Measurements from ENCODE around the gene PHACTR4.
"Not testable (repeated sequence)": the region's sequence is repeated elsewhere in the genome, so short reads cannot be mapped to it uniquely, and the experiment has no call there.

PHACTR4 gene

GRCh38 chr1:28518000-28518744 is 148.6 kb downstream of the PHACTR4 start:
- 1% methylated on average over 92 of the region's 92 CpGs for WGBS, 2 experiments
- Histone ChIP-seq H3K36me3 (ENCODE audit: control insufficient read depth, insufficient read depth, low read length) (peaks cover 6% of the 10 kb centered on the region), H3K9me3 (ENCODE audit: control insufficient read depth, low read length) (no peaks in the 10 kb centered on the region), H3K4me3 (ENCODE audit: insufficient read depth, low read depth, low read length) (peak overlapping the region; percentile 80), H3K27ac (ENCODE audit: insufficient read depth, low read depth, low read length, poor library complexity, severe bottlenecking) (peak overlapping the region; percentile 95), H3K27me3 (ENCODE audit: control insufficient read depth, insufficient read depth, low read length, poor library complexity, severe bottlenecking) (no peaks in the 10 kb centered on the region), H3K4me1 (ENCODE audit: control insufficient read depth, insufficient read depth, low read length) (peaks cover 15% of the 10 kb centered on the region)

- H3K4me3 ChIP-seq (ENCODE audit: insufficient read depth, low read depth, low read length): peak overlapping the region; percentile 80
- no peaks in the 10 kb centered on the region for H3K9me3 ChIP-seq (ENCODE audit: control insufficient read depth, low read length)
- H3K4me1 ChIP-seq (ENCODE audit: control insufficient read depth, insufficient read depth, low read length): peaks cover 15% of the 10 kb centered on the region
- no peaks in the 10 kb centered on the region for H3K36me3 ChIP-seq (ENCODE audit: control insufficient read depth, insufficient read depth, low read length)
- no peaks in the 10 kb centered on the region for H3K27me3 ChIP-seq (ENCODE audit: control insufficient read depth, insufficient read depth, low read length, poor library complexity, severe bottlenecking)
- H3K27ac ChIP-seq (ENCODE audit: insufficient read depth, low read depth, low read length, poor library complexity, severe bottlenecking): peak overlapping the region; percentile 33
- WGBS, 2 experiments: 10 to 12% methylated on average over 21 of the region's 21 CpGs
These were observed 149.3 kb downstream of the PHACTR4 start for GRCh38 chr1:28518745-28519341.

GRCh38 chr1:28519946-28520725 is 150.6 kb downstream of the PHACTR4 start:
- H3K36me3 ChIP-seq (ENCODE audit: control insufficient read depth, insufficient read depth, low read length): no peaks in the 10 kb centered on the region
- H3K9me3 ChIP-seq (ENCODE audit: control insufficient read depth, low read length): no peaks in the 10 kb centered on the region
- H3K27ac ChIP-seq (ENCODE audit: insufficient read depth, low read depth, low read length, poor library complexity, severe bottlenecking): peak overlapping the region; percentile 26
- 92 to 94% methylated on average over 10 of the region's 10 CpGs for WGBS, 2 experiments
- H3K4me1 ChIP-seq (ENCODE audit: control insufficient read depth, insufficient read depth, low read length): peaks cover 15% of the 10 kb centered on the region
- peak overlapping the region; percentile 1 for H3K4me3 ChIP-seq (ENCODE audit: insufficient read depth, low read depth, low read length)
- no peaks in the 10 kb centered on the region for H3K27me3 ChIP-seq (ENCODE audit: control insufficient read depth, insufficient read depth, low read length, poor library complexity, severe bottlenecking)

- H3K9me3 ChIP-seq (ENCODE audit: control insufficient read depth, low read length); H3K4me3 ChIP-seq (ENCODE audit: insufficient read depth, low read depth, low read length); H3K36me3 ChIP-seq (ENCODE audit: control insufficient read depth, insufficient read depth, low read length); H3K27ac ChIP-seq (ENCODE audit: insufficient read depth, low read depth, low read length, poor library complexity, severe bottlenecking); H3K27me3 ChIP-seq (ENCODE audit: control insufficient read depth, insufficient read depth, low read length, poor library complexity, severe bottlenecking): not testable (repeated sequence)
- peaks cover 15% of the 10 kb centered on the region for H3K4me1 ChIP-seq (ENCODE audit: control insufficient read depth, insufficient read depth, low read length)
- 95% methylated on average over 12 of the region's 12 CpGs for WGBS, 2 experiments
These were observed 151.3 kb downstream of the PHACTR4 start for GRCh38 chr1:28520796-28521195.

GRCh38 chr1:28521502-28522164 is 152.1 kb downstream of the PHACTR4 start:
- Histone ChIP-seq H3K27me3 (ENCODE audit: control insufficient read depth, insufficient read depth, low read length, poor library complexity, severe bottlenecking) (no peaks in the 10 kb centered on the region), H3K4me1 (ENCODE audit: control insufficient read depth, insufficient read depth, low read length) (peaks cover 15% of the 10 kb centered on the region), H3K9me3 (ENCODE audit: control insufficient read depth, low read length) (no peaks in the 10 kb centered on the region), H3K4me3 (ENCODE audit: insufficient read depth, low read depth, low read length) (no peak overlapping the region), H3K36me3 (ENCODE audit: control insufficient read depth, insufficient read depth, low read length) (no peaks in the 10 kb centered on the region), H3K27ac (ENCODE audit: insufficient read depth, low read depth, low read length, poor library complexity, severe bottlenecking) (no peak overlapping the region)
- 96 to 97% methylated on average over 6 of the region's 6 CpGs for WGBS, 2 experiments

GRCh38 chr1:28522537-28522936 is 153.0 kb downstream of the PHACTR4 start:
- 94 to 96% methylated on average over 8 of the region's 9 CpGs for WGBS, 2 experiments
- H3K4me1 ChIP-seq (ENCODE audit: control insufficient read depth, insufficient read depth, low read length): peaks cover 15% of the 10 kb centered on the region

GRCh38 chr1:28525002-28525642 is 155.6 kb downstream of the PHACTR4 start:
- 94 to 95% methylated on average over 10 of the region's 10 CpGs for WGBS, 2 experiments
- H3K4me1 ChIP-seq (ENCODE audit: control insufficient read depth, insufficient read depth, low read length); H3K27ac ChIP-seq (ENCODE audit: insufficient read depth, low read depth, low read length, poor library complexity, severe bottlenecking); H3K4me3 ChIP-seq (ENCODE audit: insufficient read depth, low read depth, low read length); H3K36me3 ChIP-seq (ENCODE audit: control insufficient read depth, insufficient read depth, low read length); H3K9me3 ChIP-seq (ENCODE audit: control insufficient read depth, low read length); H3K27me3 ChIP-seq (ENCODE audit: control insufficient read depth, insufficient read depth, low read length, poor library complexity, severe bottlenecking): not testable (repeated sequence)

More at GRCh38 chr1:28522537-28522936, 153.0 kb downstream of the PHACTR4 start:
- H3K9me3 ChIP-seq (ENCODE audit: control insufficient read depth, low read length); H3K36me3 ChIP-seq (ENCODE audit: control insufficient read depth, insufficient read depth, low read length); H3K27me3 ChIP-seq (ENCODE audit: control insufficient read depth, insufficient read depth, low read length, poor library complexity, severe bottlenecking); H3K27ac ChIP-seq (ENCODE audit: insufficient read depth, low read depth, low read length, poor library complexity, severe bottlenecking); H3K4me3 ChIP-seq (ENCODE audit: insufficient read depth, low read depth, low read length): not testable (repeated sequence)

- WGBS, 2 experiments: 96 to 97% methylated on average over 9 of the region's 9 CpGs
- Histone ChIP-seq H3K27me3 (ENCODE audit: control insufficient read depth, insufficient read depth, low read length, poor library complexity, severe bottlenecking) (no peaks in the 10 kb centered on the region), H3K4me1 (ENCODE audit: control insufficient read depth, insufficient read depth, low read length) (no peaks in the 10 kb centered on the region), H3K4me3 (ENCODE audit: insufficient read depth, low read depth, low read length) (no peak overlapping the region), H3K27ac (ENCODE audit: insufficient read depth, low read depth, low read length, poor library complexity, severe bottlenecking) (no peak overlapping the region), H3K36me3 (ENCODE audit: control insufficient read depth, insufficient read depth, low read length) (peaks cover 14% of the 10 kb centered on the region), H3K9me3 (ENCODE audit: control insufficient read depth, low read length) (no peaks in the 10 kb centered on the region)
These were observed 157.3 kb downstream of the PHACTR4 start for GRCh38 chr1:28526886-28527285.

- Histone ChIP-seq H3K4me3 (ENCODE audit: insufficient read depth, low read depth, low read length) (no peak overlapping the region), H3K36me3 (ENCODE audit: control insufficient read depth, insufficient read depth, low read length) (peaks cover 33% of the 10 kb centered on the region), H3K27ac (ENCODE audit: insufficient read depth, low read depth, low read length, poor library complexity, severe bottlenecking) (no peak overlapping the region), H3K9me3 (ENCODE audit: control insufficient read depth, low read length) (no peaks in the 10 kb centered on the region), H3K27me3 (ENCODE audit: control insufficient read depth, insufficient read depth, low read length, poor library complexity, severe bottlenecking) (no peaks in the 10 kb centered on the region), H3K4me1 (ENCODE audit: control insufficient read depth, insufficient read depth, low read length) (no peaks in the 10 kb centered on the region)
- 95 to 96% methylated on average over 31 of the region's 31 CpGs for WGBS, 2 experiments
These were observed 160.9 kb downstream of the PHACTR4 start for GRCh38 chr1:28530456-28530855.

Measured in ectodermal cell (in vitro differentiated cells).